Ammon's horn (tissue), 1 donor: ENCODE measurements around the gene RNASEL.
A peak's percentile ranks its signal among the peaks of the same experiment; 100 is the strongest.
"Not testable (repeated sequence)": the region's sequence is repeated elsewhere in the genome, so short reads cannot be mapped to it uniquely, and the experiment has no call there.

Experiments
- DNase-seq: peaks from one replicate; pipeline ENCODE4 v3.0.0-alpha.2; 2016; ENCODE audit warnings: low spot score

RNASEL gene

GRCh38 chr1:182588500-182589396, at the start of gene RNASEL:
TSS of gene RNASEL (minus strand) at chr1:182589256. CDS start at chr1:182586806, 2,450 bp downstream.
- DNase-seq, result peak; percentile 78

DNA sequence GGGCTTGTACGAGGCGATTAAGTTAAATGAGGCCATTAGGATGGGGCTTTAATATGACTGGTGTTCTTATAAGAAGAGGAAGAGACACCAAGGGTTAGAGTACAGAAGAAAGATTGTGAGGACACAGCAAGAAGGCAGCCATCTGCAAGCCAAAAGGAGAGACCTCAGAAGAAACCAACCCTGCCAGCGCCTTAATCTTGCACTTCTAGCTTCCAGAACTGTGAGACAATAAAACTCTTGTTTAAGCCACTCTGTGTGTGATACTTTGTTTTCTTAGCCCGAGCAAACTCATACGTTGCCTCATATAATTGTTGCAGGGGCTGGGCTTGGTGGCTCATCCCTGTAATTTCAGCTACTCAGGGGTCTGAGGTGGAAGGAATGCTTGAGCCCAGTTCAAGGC, 48.7 kb upstream of the RNASEL start:
- no peak for DNase-seq

DNA sequence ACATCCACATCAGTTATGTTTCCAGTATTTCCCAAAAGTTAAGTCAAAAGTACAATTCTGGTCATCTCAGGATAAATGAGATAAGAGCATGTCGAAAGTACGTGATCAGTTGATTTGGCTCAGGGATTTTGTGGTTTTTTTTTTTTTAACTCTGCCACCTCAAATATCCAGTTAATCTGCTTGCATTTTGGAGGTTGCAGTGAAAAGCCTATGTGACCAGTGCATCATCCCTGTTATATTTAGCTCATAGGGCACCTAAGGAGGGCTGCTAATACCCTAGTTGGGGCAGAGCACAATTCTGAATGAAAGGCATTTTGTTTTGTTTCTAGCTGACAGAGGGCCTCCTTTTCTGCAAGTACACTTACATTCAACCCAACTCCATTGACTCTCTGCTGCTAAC, 46.8 kb upstream of the RNASEL start:
- no peak for DNase-seq

DNA sequence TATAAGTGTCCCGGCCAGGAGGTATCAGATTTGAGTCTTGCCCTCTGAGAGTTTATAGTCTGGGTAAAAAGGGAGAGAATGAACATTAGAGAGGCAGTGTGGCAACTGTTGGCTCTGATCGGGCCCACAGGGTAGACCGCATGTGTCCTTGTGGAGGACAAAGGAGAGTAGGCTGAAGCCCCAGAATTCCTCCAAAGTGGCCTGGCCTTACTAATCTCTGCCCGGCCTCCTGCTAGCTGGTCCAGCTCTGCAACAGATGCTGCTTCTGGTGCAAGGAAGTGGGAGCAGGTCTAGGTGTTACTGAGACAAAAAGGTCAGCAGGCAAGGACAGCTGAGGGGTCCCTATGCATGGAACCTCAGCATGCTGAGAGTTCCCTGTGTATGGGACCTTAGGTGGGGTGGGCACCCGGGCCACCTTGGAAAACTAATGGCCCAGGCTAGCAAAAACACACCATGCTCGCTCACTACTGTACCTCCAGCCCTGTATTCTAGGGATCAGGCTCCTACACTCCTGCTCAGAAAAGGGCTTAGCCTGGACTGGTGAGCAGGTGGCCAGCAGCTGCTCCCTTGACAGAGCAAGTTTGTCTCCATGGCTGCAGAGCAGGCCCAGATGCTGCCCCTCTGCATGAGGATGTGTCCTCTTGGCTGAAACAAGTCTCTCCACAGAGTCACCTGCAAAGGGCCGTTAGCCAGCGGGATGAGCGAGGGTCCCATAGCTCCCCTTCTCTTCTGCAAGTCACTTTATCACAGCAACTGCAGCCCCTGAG, 45.4 kb upstream of the RNASEL start:
- no peak for DNase-seq

GRCh38 chr1:182633657-182634281, 44.7 kb upstream of the RNASEL start:
- DNase-seq, result no peak

DNA sequence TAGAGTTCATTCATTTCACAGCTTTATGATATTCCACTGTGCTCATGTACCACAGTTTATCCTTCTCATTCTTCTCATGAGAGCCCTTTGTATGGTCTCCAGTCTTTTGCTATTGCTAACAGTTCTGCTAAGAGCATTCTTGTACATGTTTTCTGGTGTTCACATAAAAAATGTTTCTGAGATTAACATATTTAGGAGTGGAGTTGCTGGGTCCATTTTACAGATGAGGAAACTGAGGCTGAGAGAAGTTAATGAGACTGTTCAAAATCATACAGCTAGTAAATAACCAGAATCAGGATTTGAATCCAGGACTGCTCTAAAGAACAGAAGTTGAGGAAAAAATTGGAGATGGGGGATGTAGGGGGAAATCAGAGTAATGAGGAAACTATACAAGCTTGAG, 44.0 kb upstream of the RNASEL start:
- DNase-seq, result no peak

GRCh38 chr1:182632441-182632857, 43.4 kb upstream of the RNASEL start:
- not testable (repeated sequence) for DNase-seq

GRCh38 chr1:182631954-182632353, 42.9 kb upstream of the RNASEL start:
- DNase-seq, result no peak

DNA sequence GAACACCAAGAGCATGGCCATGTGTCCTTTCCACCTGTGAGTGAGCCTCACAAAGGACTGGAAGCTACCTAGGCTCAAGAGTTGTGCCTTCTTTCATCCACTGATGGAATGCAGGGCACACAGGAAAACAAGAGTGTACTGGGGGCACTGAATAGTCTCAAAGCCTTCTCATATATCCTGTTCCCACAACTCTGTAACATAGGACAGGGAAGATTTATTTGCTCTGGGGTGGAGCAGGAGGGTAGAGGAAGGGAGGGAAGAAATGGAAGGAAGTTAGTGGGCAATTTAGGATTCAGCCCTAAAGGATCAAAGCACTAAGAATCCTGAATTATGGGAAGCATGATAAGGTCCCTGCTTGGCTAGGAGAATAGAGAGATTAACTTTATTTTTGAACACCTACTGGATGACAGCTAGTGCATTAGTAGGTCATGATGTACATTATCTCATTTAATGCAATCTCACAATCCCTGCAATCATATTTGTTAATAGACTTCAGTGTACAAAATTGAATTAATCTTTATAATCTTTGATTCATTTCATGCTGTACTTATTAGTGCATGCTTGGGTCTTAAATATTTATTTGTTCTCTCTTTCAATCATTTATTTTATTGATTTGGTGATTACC, 42.1 kb upstream of the RNASEL start:
- DNase-seq, result no peak

DNA sequence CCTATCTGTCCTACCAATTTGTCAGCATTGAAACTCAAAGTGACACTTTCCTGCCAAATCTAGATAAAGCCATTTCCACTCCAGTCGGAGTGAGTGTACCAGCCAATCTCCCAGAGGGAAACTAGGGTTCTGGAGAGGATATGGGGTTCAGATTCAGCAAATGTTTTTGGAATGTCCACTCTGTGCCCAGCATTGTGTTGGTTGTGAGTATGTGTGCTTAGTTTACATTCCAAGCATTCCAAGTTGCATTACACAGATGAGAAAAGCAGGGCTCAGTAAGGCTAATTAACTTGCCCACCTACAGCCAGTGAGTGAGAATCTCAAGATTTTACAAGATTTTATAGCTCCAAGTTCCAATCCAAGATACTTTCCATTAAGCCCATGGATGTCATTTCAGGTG, 41.5 kb upstream of the RNASEL start:
- DNase-seq, result no peak

- DNase-seq, result no peak
Observed at GRCh38 chr1:182629499-182630096, 40.5 kb upstream of the RNASEL start.

DNA sequence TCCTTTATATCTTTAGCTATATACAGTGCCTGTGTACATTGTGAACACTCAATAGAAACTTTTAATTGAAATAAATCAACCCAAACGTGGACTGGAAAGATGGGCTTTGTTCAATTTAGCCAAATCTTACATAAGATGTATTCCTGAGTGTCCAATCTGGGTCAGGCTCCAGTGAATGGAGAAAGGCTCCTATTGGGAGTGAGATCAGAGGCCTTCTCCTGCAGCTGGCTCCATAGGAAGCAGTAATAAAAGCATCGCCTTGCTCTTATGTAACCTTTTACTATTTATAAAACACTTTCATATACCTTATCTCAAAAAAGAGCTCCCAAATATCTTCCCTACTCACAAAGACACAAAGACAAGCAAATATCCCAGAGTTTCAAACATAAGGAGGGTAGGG, 40.0 kb upstream of the RNASEL start:
- DNase-seq, result no peak

DNA sequence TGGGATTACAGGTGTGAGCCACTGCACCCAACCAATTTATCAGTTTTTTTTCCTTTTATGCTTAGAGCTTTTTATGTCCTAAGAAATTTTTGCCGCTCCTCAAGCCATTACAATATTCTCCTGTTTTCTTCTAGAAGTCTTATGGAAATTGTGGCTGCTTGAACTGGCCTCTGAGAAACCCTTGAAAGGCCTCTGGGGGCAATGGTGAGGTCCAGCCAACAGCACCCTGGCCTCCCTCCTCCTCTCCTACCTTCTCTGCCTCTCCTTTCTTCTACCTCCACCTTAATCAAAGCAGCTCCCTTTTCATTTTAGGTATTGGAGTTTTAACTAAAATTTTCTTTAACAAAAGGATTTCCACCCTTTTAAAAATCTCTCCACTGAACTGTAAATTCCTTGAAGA, 39.6 kb upstream of the RNASEL start:
- DNase-seq, result no peak

GRCh38 chr1:182627622-182628021, 38.6 kb upstream of the RNASEL start:
- no peak for DNase-seq

DNA sequence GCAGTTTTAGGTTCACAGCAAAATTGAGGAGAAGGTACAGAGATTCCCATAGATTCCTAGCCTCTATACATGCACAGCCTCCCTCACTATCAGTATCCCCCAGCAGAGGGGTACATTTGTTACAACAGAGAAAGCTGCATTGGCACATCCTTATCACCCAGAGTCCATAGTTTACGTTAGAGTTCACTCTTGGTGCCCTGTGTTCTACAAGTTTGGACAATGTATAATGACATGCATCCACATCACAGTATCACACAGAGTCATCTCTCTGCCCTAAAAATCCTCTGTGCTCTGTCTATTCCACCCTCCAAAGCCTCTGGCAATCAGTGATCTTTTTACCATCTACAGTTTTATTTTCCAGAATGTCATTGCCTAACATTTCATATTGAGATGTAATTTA, 37.5 kb upstream of the RNASEL start:
- DNase-seq, result no peak

DNA sequence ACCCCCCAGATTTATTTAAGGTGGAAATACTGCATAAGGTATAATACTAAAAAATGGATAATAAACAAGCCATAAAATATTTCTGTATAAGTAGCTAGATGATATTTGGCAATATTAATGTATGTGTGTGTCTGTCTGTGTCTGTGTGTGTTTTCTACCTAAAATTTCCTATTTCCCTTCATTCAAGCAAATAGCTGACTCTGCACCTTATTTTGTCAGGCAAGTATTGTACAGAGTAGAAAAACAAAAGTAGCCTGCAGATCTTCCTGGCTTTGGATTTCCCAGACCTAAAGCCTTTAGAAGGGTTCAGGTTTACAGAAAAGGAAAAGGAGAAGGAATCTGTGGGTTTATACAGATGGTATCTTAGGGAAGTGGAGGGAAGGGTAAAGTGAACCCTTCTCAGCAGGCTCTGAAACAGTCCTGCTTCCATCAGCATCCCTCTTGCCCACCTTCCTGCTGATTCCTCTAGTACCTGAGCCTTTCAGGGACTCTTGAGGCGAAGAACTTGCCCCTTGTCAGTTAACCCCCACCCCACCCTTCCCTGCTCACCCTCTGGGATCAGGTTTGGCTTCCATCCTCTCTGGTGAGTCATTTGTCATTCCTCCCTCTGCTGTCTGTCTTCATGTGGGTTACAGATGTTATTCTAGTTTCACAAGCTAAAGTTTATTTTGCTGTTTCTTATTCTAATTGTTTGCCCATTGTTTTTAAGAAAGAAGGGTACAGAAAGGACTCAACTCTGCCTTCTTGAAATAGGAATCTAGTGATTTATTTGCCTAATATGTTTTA, 36.9 kb upstream of the RNASEL start:
- no peak for DNase-seq

- DNase-seq, result no peak
Observed at GRCh38 chr1:182625024-182625423, 36.0 kb upstream of the RNASEL start.

DNA sequence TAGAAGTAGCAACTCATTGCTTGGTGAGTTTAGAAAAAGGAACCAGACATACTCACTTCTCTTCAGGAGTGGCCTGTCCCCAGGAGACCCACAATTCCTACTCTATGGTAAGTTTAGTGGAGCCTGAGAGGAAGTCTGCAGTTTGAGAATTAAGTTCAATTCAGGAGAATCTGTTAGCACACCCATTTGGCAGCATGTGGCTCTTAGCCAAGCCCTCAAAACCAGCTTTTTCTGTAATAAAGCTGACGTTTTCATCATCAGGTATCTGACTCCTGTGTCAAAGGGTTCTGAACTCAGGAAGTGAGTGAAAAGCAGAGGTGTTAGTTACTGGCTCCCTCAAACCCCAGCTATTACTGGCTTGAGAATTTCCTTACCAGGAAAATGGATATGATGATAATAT, 35.5 kb upstream of the RNASEL start:
- DNase-seq, result no peak

DNA sequence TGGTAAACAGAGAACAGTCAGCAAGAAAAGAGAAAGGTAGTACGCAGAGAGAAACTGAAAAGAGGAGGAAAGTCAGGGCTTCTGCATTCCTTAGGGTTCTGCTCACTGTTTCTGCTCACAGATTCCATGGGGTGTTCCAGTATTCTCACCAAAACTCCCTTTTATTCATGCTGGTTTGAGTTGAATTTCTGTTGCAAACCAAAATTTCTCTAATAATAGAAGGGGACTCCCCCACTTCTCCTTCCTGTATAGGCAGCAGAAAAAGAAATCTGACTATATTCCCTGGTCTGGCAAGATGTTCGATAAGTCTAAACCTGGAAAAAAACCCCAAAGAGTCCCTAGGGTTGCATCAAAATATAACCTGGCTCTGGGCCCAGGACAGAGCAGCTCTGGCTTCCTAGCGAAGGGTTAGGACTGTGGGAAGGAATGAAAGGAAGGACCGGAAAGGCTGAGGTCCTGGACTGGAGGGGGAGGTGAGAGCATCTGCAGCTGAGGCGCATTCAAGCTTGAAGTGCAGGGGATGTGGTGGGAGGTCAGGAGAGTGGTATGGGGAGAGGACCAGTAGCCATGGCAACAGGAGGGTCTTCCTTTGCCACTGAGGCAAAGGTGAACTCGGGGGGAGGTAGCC, 34.0 kb upstream of the RNASEL start:
- no peak for DNase-seq

DNA sequence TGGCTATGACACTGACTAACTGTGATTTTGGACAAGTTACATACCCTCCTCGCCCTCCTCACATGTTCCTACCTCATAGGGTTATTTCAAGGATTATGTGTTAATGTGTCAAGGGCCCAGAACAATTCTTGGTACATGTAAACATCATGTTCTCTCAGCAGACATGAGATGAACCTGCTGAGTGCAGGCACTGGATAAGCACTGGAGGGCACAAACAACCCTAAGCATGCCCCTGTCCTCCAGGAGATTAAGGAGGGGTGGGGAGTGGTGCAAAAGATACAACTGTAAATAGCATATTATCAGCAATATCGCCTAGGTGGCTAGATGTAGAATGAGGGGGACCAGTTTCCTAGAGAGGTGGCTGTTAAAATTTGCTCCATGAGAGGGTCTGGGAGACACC, 32.9 kb upstream of the RNASEL start:
- DNase-seq, result no peak
